Measurements from ENCODE around the gene WDFY4. TPM values are rescaled to one million over a fixed set of nuclear protein-coding genes. Genes with fewer than 3 reads are reported as not detected.

WDFY4 gene
- total and polyA plus RNA-seq, 4 donors, result 3.1 to 3.8 (median 3.5) TPM

DNA sequence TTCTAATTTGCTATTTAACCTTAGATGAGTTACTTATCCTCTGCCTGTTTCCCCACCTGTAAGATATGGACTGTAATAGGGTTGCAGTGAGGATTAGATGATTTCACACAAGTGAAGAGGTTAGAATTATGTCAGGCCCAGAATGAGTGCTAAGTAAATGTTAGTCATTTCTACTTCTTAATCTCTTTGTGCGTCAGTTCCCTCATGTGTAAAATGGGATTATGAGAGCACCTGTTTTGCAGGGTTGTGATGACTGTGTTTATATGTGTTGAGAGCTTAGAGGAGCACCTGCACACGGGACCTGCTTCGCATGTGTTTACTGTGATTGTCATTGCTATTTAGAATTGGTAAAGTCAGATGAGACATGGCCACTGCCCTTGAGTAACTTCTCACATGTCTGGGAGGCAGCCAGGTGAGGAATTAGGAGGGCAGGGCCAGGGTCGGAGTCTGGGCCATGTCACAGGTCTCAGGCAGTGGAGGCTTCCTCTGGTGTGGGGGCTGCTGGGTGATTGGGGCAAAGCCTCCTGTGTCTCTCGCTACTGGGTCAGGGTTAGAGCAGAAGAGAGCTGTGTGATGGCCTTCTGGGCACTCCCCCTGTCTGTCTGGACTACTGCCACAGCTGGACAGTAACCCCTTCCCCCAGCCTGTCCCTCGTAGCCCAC is 106.7 kb downstream of the WDFY4 start:
- WGBS (ENCODE audit: insufficient coverage), result 83% methylated on average over 4 of the region's 6 CpGs
- no peak overlapping the region for H3K4me3 ChIP-seq (ENCODE audit: low read depth, low read length)

DNA sequence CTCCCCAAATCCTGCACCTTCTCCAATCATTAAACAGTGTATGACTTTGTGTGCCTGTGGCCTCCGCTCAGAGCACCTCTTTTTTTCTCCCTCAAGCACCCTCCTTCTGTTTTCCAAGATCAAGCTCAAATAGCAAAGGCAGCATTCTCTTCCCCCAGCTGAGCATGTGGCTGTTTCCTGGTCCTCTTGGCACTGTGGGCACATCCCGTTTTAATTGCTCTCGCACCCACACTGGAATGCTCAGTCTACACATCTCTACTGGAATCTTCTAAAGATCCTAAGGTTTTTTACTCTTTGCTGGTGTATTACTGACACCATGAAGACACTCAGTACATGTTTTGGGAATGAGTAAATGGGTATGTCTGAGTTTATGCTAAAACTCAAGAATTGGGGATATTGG is 107.4 kb downstream of the WDFY4 start:
- no peak for DNase-seq (ENCODE audit: low read depth in 4 of 6, low spot score in 6 of 6)
- H3K27me3 ChIP-seq (ENCODE audit: control insufficient read depth, insufficient read depth, low read length), result no peaks in the 10 kb centered on the region
- no peak overlapping the region for H3K4me3 ChIP-seq (ENCODE audit: low read depth, low read length)
- WGBS (ENCODE audit: insufficient coverage), result 82% methylated on average over 1 of the region's 3 CpGs
- no peaks in the 10 kb centered on the region for H3K36me3 ChIP-seq (ENCODE audit: control insufficient read depth, insufficient read depth, low read length)
- no peaks in the 10 kb centered on the region for H3K9me3 ChIP-seq (ENCODE audit: control insufficient read depth, insufficient read depth, low read length)
- no peak overlapping the region for H3K27ac ChIP-seq (ENCODE audit: low read depth, low read length)
- peaks cover 5% of the 10 kb centered on the region for H3K4me1 ChIP-seq (ENCODE audit: control insufficient read depth, insufficient read depth, low read length)

More for the DNA sequence above, 106.7 kb downstream of the WDFY4 start:
- H3K9me3 ChIP-seq (ENCODE audit: control insufficient read depth, insufficient read depth, low read length), result no peaks in the 10 kb centered on the region
- no peak overlapping the region for H3K27ac ChIP-seq (ENCODE audit: low read depth, low read length)
- no peaks in the 10 kb centered on the region for H3K27me3 ChIP-seq (ENCODE audit: control insufficient read depth, insufficient read depth, low read length)
- DNase-seq (ENCODE audit: low read depth in 4 of 6, low spot score in 6 of 6), result peak in 1 of 6 donors; percentile 3
- H3K4me1 ChIP-seq (ENCODE audit: control insufficient read depth, insufficient read depth, low read length), result peaks cover 5% of the 10 kb centered on the region
- no peaks in the 10 kb centered on the region for H3K36me3 ChIP-seq (ENCODE audit: control insufficient read depth, insufficient read depth, low read length)

DNA sequence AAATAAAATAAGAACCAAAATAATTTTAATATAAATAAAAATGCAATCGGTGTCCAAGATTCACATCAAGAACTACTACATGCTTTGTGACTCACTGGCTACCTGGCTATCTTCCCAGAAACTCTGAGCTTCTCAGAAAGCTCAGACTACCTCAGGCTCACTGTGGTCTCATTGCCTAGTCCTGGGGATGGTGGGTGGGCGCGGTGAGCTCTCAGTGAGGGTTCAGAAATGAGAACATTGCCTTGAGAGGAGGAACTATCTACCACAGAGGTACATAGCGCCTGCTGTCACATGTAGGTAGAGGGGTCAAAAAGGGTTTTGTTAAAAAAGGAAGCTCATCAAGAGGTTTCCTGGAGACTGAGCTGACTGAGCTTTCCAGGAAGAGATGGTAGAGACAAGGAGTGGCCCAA is 108.0 kb downstream of the WDFY4 start:
- DNase-seq (ENCODE audit: low read depth in 4 of 6, low spot score in 6 of 6), result no peak
- 93% methylated on average over 2 of the region's 4 CpGs for WGBS (ENCODE audit: insufficient coverage)
- Histone ChIP-seq H3K4me3 (ENCODE audit: low read depth, low read length) (no peak overlapping the region), H3K27me3 (ENCODE audit: control insufficient read depth, insufficient read depth, low read length) (no peaks in the 10 kb centered on the region), H3K4me1 (ENCODE audit: control insufficient read depth, insufficient read depth, low read length) (peaks cover 5% of the 10 kb centered on the region), H3K9me3 (ENCODE audit: control insufficient read depth, insufficient read depth, low read length) (no peaks in the 10 kb centered on the region), H3K36me3 (ENCODE audit: control insufficient read depth, insufficient read depth, low read length) (no peaks in the 10 kb centered on the region), H3K27ac (ENCODE audit: low read depth, low read length) (no peak overlapping the region)

DNA sequence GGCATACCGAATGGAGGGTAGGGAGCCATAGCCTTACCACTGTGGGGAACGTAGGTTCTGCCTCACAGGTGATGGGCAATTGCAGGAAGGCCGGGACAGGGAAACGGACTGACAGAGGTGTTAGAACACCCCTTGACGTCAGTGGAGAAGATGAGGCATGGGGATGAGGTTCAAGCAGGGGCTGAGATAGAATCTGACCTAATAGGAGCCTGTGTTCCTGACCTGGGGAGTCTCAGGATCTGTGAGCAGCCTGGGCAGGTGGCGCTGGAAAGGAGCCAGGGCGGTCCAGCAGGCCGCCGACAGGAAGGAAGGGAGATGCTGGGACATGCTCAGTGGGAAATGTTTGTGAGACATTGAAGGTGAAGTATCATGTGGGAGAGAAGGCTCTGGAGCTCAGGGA is 109.4 kb downstream of the WDFY4 start:
- WGBS (ENCODE audit: insufficient coverage), result 91% methylated on average over 9 of the region's 9 CpGs
- H3K9me3 ChIP-seq (ENCODE audit: control insufficient read depth, insufficient read depth, low read length), result no peaks in the 10 kb centered on the region
- no peak overlapping the region for H3K27ac ChIP-seq (ENCODE audit: low read depth, low read length)
- H3K36me3 ChIP-seq (ENCODE audit: control insufficient read depth, insufficient read depth, low read length), result no peaks in the 10 kb centered on the region
- DNase-seq (ENCODE audit: low read depth in 4 of 6, low spot score in 6 of 6), result no peak
- peaks cover 5% of the 10 kb centered on the region for H3K4me1 ChIP-seq (ENCODE audit: control insufficient read depth, insufficient read depth, low read length)
- no peak overlapping the region for H3K4me3 ChIP-seq (ENCODE audit: low read depth, low read length)
- no peaks in the 10 kb centered on the region for H3K27me3 ChIP-seq (ENCODE audit: control insufficient read depth, insufficient read depth, low read length)

DNA sequence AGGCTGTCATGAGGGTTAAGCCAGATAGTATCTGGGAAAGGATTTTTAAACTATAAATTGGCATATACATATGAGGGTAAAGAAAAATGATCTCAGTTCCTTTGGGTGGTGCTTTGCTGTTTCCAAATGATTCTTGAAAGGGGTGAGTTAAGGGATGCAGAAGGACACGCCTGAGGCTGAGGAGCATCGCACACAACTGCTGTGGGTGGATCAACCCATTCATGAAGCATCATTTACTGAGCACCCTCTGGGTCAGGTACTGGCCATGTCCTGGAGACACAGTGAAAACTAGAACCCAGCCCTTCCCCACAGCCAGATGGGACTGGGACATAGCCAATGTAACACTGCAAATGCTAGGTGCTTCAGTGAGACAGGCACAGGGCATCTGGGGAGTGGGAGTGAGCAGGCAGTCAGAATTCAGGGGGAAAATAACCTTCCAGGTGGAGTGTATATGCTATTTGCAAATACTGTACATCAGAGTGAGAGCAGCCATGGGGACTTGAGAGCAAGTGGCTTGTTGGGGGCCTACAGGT is 112.1 kb downstream of the WDFY4 start:
- no peak overlapping the region for H3K27ac ChIP-seq (ENCODE audit: low read depth, low read length)
- no peaks in the 10 kb centered on the region for H3K36me3 ChIP-seq (ENCODE audit: control insufficient read depth, insufficient read depth, low read length)
- H3K27me3 ChIP-seq (ENCODE audit: control insufficient read depth, insufficient read depth, low read length), result no peaks in the 10 kb centered on the region
- DNase-seq (ENCODE audit: low read depth in 4 of 6, low spot score in 6 of 6), result no peak
- 100% methylated on average over 2 of the region's 2 CpGs for WGBS (ENCODE audit: insufficient coverage)
- H3K4me3 ChIP-seq (ENCODE audit: low read depth, low read length), result no peak overlapping the region
- H3K4me1 ChIP-seq (ENCODE audit: control insufficient read depth, insufficient read depth, low read length), result no peaks in the 10 kb centered on the region
- H3K9me3 ChIP-seq (ENCODE audit: control insufficient read depth, insufficient read depth, low read length), result no peaks in the 10 kb centered on the region

DNA sequence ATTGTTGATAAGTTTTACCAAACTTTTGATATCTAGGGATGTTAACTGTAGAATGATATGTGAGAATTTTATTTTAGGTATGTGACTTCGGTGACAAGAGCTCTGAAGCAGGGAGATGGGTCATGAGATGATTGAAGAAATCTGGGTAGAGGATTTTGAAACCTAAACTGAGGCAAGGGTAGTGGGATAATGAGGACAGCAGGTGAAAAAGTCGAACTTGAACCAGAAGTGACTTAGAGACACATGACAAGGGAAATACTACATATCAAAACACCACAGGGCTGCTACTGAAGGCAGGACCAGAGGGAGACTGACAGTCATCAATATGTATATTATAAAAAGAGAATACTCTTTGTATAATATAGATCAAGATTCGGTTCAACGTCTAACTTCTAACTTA is 113.2 kb downstream of the WDFY4 start:
- 100% methylated on average over 1 of the region's 4 CpGs for WGBS (ENCODE audit: insufficient coverage)
- no peak for DNase-seq (ENCODE audit: low read depth in 4 of 6, low spot score in 6 of 6)

DNA sequence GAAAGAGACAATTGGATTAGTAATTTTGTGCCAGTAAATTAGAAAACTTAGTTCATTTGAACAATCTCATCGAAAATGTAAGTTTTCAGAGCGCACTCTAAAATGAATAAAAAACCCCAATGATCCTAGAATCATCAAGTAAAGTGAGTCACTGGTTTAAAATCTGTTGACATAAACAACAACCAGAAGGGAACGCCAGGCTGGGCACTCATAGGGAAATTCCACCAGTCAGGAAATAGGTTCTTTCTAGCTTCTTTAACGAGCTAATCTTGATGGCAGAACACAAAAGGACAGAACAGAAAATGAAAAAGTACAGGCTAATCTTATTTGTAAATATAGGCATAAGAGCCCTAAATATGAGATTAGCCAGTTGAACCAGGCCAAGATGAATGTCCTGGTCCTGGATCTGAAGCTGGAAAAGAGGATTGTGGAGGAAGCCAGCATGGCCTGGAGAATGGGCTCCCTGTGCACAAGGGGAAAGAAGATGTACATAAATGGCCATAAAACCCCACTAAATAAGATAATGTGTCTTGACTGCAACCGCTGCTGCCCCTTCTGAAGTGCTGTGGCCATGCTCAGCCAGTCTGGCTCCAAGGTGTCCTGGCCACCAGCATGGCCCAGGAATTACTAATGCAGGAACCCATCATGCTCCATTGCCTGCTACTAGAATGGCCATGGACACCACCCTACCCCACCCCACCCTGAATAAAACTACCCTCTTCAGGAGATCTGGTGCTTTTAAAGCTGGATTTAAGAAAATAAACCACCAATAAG is 114.0 kb downstream of the WDFY4 start:
- Histone ChIP-seq H3K27me3 (ENCODE audit: control insufficient read depth, insufficient read depth, low read length) (no peaks in the 10 kb centered on the region), H3K27ac (ENCODE audit: low read depth, low read length) (no peak overlapping the region), H3K4me1 (ENCODE audit: control insufficient read depth, insufficient read depth, low read length) (no peaks in the 10 kb centered on the region), H3K9me3 (ENCODE audit: control insufficient read depth, insufficient read depth, low read length) (no peaks in the 10 kb centered on the region), H3K36me3 (ENCODE audit: control insufficient read depth, insufficient read depth, low read length) (no peaks in the 10 kb centered on the region), H3K4me3 (ENCODE audit: low read depth, low read length) (no peak overlapping the region)
- no peak for DNase-seq (ENCODE audit: low read depth in 4 of 6, low spot score in 6 of 6)
- WGBS (ENCODE audit: insufficient coverage), result 91% methylated on average over 2 of the region's 5 CpGs

More for the DNA sequence above, 113.2 kb downstream of the WDFY4 start:
- H3K4me3 ChIP-seq (ENCODE audit: low read depth, low read length), result no peak overlapping the region
- H3K27ac ChIP-seq (ENCODE audit: low read depth, low read length), result no peak overlapping the region
- H3K9me3 ChIP-seq (ENCODE audit: control insufficient read depth, insufficient read depth, low read length), result no peaks in the 10 kb centered on the region
- no peaks in the 10 kb centered on the region for H3K4me1 ChIP-seq (ENCODE audit: control insufficient read depth, insufficient read depth, low read length)
- H3K36me3 ChIP-seq (ENCODE audit: control insufficient read depth, insufficient read depth, low read length), result no peaks in the 10 kb centered on the region
- H3K27me3 ChIP-seq (ENCODE audit: control insufficient read depth, insufficient read depth, low read length), result no peaks in the 10 kb centered on the region

DNA sequence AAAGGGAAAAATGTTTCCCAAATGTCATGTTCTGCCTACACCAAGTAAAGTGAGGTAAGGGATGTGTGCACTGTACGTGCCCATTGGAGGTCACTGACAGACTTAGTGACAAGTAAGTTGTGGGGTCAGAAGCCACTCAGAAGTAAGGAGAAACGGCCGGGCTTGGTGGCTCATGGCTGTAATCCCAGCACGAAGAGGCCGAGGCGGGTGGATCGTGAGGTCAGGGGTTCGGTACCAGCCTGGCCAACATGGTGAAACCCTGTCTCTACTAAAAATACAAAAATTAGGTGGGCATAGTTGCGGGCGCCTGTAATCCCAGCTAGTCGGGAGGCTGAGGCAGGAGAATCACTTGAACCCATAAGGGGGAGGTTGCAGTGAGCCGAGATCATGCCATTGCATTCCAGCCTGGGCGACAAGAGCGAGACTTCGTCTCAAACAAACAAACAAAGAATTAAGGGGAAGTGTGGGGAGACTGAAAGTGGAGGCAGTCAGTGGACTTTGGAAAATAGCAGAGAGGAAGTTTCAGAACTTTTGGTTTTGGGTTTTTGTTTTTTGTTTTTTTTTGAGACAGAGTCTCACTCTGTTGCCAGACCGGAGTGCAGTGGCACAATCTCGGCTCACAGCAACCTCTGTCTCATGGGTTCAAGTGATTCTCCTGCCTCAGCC is 114.8 kb downstream of the WDFY4 start:
- DNase-seq (ENCODE audit: low read depth in 4 of 6, low spot score in 6 of 6), result no peak
- H3K4me1 ChIP-seq (ENCODE audit: control insufficient read depth, insufficient read depth, low read length), result no peaks in the 10 kb centered on the region
- no peaks in the 10 kb centered on the region for H3K27me3 ChIP-seq (ENCODE audit: control insufficient read depth, insufficient read depth, low read length)
- WGBS (ENCODE audit: insufficient coverage), result 94% methylated on average over 17 of the region's 17 CpGs
- no peak overlapping the region for H3K27ac ChIP-seq (ENCODE audit: low read depth, low read length)
- H3K4me3 ChIP-seq (ENCODE audit: low read depth, low read length), result no peak overlapping the region
- no peaks in the 10 kb centered on the region for H3K9me3 ChIP-seq (ENCODE audit: control insufficient read depth, insufficient read depth, low read length)
- no peaks in the 10 kb centered on the region for H3K36me3 ChIP-seq (ENCODE audit: control insufficient read depth, insufficient read depth, low read length)

DNA sequence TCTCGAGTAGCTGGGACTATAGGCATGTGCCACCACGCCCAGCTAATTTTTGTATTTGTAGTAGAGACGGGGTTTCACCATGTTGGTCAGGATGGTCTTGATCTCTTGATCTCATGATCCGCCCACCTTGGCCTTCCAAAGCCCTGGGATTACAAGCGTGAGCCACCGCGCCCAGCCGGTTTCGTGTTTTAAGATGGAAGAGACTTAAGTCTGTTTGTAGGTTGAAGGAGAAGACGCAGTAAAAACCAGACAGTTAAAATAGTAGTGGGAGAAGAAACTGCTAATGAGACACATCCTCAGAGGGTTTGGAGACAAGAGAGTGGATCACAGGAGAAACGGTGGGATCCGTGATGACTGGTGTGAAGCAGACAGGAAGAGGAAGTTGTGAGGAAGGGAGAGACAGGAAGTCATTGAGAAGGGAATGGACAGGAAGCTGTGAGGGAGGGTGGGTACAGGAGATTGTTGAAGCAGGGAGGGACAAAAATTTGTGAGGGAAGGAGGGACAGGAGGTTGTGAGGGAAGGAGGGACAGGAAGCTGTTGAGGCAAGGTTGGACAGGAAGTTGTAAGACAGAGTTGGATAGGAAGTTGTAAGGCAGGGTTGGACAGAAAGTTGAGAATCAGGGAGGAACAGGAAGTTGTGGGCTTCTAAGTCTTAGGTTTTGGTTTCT is 115.5 kb downstream of the WDFY4 start:
- no peak for DNase-seq (ENCODE audit: low read depth in 4 of 6, low spot score in 6 of 6)
- Histone ChIP-seq H3K9me3 (ENCODE audit: control insufficient read depth, insufficient read depth, low read length) (no peaks in the 10 kb centered on the region), H3K36me3 (ENCODE audit: control insufficient read depth, insufficient read depth, low read length) (no peaks in the 10 kb centered on the region), H3K4me3 (ENCODE audit: low read depth, low read length) (no peak overlapping the region), H3K27ac (ENCODE audit: low read depth, low read length) (no peak overlapping the region), H3K4me1 (ENCODE audit: control insufficient read depth, insufficient read depth, low read length) (peaks cover 5% of the 10 kb centered on the region), H3K27me3 (ENCODE audit: control insufficient read depth, insufficient read depth, low read length) (no peaks in the 10 kb centered on the region)
- WGBS (ENCODE audit: insufficient coverage), result 84% methylated on average over 9 of the region's 12 CpGs

All from spinal cord (tissue), 10 donors.